RWPE2 (cell line): ENCODE results near the gene GOLGA6L9.
"Not testable (repeated sequence)": the region's sequence is repeated elsewhere in the genome, so short reads cannot be mapped to it uniquely, and the experiment has no call there.

Source experiments
- ATAC-seq: fragments of 200-7000 bp; cut with Tn5 transposase; 3 replicates; pipeline ENCODE4 v1.9.1; 2021; ENCODE audit warnings: low read depth
- DNase-seq: peaks from one replicate; pipeline ENCODE4 v3.0.0-alpha.2; 2020; ENCODE audit warnings: low spot score
- H3K27ac ChIP-seq: fragments of 450-650 bp; 2 replicates; pipeline ENCODE4 v1.5.1; 2017; ENCODE audit warnings: mild to moderate bottlenecking; ENCODE audit not compliant: poor library complexity, severe bottlenecking
- H3K27me3 ChIP-seq: fragments of 250-450 bp; sonication (Bioruptor Pico); 2 replicates; pipeline ENCODE4 v1.5.1; 2021; ENCODE audit warnings: mild to moderate bottlenecking, moderate library complexity; ENCODE audit not compliant: insufficient read depth, poor library complexity, severe bottlenecking
- H3K36me3 ChIP-seq: fragments of 250-450 bp; sonication (Bioruptor Pico); 2 replicates; pipeline ENCODE4 v1.5.1; 2020; ENCODE audit warnings: low read depth, mild to moderate bottlenecking, moderate library complexity
- H3K4me1 ChIP-seq: fragments of 250-450 bp; sonication (Bioruptor Pico); 2 replicates; pipeline ENCODE4 v1.5.1; 2021; ENCODE audit warnings: mild to moderate bottlenecking, moderate library complexity; ENCODE audit not compliant: insufficient read depth, poor library complexity, severe bottlenecking
- H3K4me3 ChIP-seq: fragments of 250-450 bp; sonication (Bioruptor Pico); 2 replicates; pipeline ENCODE4 v1.5.1; 2021; ENCODE audit warnings: mild to moderate bottlenecking, moderate library complexity; ENCODE audit not compliant: severe bottlenecking
- H3K9me3 ChIP-seq: fragments of 250-450 bp; sonication (Bioruptor Pico); 2 replicates; pipeline ENCODE4 v1.5.1; 2021; ENCODE audit warnings: mild to moderate bottlenecking, moderate library complexity; ENCODE audit not compliant: severe bottlenecking

The GOLGA6L9 gene

DNA sequence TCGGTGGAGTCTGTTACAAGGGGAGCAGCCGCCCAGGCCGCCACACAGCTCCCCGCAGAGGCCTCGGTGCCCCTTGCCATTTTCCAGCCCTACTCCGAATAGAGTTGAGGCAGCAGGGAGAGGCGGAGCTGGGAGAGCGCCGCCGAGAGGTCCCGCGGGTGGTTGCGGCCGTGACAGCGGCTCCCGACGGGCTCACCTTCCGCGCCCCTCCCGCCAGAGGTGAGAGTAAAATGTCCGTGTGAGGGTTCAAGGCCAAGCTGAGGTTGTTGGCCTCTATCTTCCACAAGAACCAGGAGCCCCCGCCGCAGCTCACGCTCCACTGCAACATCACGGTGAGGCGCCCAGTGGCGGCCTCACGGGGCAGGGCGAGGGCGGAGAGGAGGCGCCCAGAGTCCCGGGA lies 15.8 kb downstream of the GOLGA6L9 start:
- H3K4me1 ChIP-seq, H3K9me3 ChIP-seq, H3K27ac ChIP-seq, H3K36me3 ChIP-seq, H3K27me3 ChIP-seq, ATAC-seq: not testable (repeated sequence)
- H3K4me3 ChIP-seq, result peak overlapping the region; percentile 19
- peak; percentile 55 for DNase-seq

DNA sequence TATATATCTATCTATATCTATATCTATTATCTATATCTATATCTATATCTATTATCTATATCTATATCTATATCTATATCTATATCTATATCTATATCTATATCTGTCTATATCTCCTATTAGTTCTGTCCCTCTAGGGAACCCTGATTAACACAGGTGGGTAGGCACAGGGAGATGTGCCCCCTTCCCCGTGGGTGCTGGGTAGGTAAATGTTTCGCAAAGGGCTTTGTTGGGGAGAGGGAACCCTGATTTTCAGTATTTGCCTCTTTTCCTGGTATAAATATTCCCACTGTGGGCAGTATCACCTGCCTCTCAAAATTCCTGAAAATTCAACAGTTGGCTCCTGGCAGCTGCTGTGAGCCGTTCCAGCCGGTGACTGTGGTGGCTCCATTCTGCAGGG lies 27.7 kb downstream of the GOLGA6L9 start:
- not testable (repeated sequence) for H3K4me1 ChIP-seq, DNase-seq, H3K4me3 ChIP-seq, H3K9me3 ChIP-seq, H3K27me3 ChIP-seq, ATAC-seq, H3K36me3 ChIP-seq, H3K27ac ChIP-seq

DNA sequence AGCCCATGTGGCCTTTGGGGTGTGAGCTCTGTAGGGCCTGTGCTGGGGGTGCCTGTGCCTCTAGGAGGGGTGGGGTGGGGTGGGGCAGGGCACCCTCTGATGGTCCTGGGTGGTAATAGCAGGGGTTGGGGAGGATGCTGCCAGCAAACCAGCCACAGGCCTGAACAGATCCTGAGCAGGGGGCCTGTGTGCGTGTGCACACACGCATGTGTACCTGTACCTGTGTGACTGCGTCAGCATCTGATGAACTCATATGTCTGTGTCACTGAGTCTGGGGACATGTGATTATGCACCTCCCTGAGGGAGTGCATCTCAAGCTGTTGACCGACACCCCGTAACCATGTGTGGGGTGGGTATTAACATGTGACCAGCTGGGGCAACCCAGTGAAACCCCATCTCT lies 36.0 kb downstream of the GOLGA6L9 start:
- not testable (repeated sequence) for H3K4me1 ChIP-seq, H3K36me3 ChIP-seq, DNase-seq, H3K27me3 ChIP-seq, H3K4me3 ChIP-seq, H3K9me3 ChIP-seq, H3K27ac ChIP-seq, ATAC-seq

DNA sequence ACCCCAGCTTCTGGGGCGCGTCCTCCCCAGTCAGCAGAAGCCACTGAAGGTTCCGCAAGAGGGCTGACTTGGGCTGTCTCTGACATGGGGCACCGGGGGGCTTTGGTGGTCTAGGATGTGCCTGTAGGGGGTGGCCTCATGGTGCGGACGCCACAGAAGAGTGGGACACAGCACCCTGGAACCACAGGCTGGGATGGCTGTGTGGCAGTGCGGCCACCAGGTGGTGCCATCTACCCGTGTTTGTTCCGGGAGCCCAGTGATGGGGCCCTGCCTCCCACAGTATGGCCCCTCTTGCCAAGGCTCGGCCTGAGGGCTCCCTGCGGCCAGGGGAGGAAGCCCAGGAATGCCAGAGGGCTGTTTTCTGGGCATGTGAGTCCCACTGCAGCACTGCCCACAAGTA lies 38.6 kb downstream of the GOLGA6L9 start:
- DNase-seq, result peak; percentile 44

DNA sequence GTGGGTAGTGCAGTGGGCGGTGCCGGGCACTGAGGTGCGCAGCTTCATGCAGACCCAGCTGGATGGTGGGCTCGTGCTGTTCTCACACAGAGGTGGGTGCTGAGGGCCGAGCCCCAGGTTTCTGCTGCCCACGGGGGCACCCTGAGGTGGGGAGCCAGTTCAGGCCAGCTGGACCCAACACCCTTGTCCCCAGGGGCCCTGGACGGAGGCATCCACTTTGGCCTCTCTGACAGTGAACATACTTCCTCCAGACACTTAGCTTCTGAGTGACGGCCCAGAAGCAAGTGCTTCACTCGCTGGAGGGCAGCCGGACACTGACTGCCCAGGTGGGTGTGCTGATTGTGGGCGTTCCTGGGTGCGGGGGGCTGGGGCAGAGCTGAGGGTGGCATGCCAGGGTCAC lies 39.8 kb downstream of the GOLGA6L9 start:
- H3K27me3 ChIP-seq, DNase-seq, ATAC-seq, H3K4me3 ChIP-seq, H3K9me3 ChIP-seq, H3K36me3 ChIP-seq, H3K4me1 ChIP-seq, H3K27ac ChIP-seq: not testable (repeated sequence)

More for the DNA sequence above, 38.6 kb downstream of the GOLGA6L9 start:
- not testable (repeated sequence) for H3K4me3 ChIP-seq, H3K27ac ChIP-seq, H3K9me3 ChIP-seq, H3K36me3 ChIP-seq, H3K4me1 ChIP-seq, H3K27me3 ChIP-seq
- peak; percentile 95 for ATAC-seq

DNA sequence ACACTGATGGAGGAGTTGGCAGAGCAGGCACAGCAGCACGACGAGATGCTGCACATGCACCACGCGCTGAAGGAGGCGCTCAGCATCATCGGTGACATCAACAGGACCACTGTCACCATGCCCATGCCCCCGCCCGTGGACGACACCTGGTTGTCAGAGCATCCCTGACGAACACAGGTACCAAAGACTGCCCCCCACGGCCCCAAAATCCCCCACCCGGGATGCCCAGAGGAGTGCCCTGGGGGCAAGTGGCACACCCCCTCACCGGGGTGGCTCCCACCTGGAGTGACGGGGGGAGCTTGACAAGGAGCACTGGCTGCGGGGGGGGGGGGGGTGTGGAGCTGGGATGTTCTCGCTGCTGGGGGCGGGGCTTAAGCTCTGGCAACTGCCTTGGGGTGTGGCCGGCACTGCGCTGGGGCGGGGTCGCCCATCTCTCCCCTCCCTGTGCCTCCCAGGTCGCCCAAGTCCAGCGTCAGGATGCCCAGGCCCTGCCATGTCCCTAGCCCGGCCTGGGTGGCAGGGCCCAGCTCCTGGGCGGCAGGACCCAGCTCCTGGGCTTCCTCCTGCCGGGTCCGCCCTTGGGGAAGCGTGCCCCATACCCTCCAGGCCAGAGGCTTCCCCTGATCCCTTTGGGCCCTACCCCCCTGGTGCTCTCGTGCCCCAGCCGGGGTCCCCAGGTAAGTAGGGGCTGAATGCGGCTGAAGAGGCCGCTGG lies 42.8 kb downstream of the GOLGA6L9 start:
- peak; percentile 5; the same call in 1 of the 3 replicates for ATAC-seq
- H3K27ac ChIP-seq, H3K4me1 ChIP-seq, H3K27me3 ChIP-seq, H3K36me3 ChIP-seq, H3K4me3 ChIP-seq, H3K9me3 ChIP-seq: not testable (repeated sequence)
- DNase-seq, result peak; percentile 82

DNA sequence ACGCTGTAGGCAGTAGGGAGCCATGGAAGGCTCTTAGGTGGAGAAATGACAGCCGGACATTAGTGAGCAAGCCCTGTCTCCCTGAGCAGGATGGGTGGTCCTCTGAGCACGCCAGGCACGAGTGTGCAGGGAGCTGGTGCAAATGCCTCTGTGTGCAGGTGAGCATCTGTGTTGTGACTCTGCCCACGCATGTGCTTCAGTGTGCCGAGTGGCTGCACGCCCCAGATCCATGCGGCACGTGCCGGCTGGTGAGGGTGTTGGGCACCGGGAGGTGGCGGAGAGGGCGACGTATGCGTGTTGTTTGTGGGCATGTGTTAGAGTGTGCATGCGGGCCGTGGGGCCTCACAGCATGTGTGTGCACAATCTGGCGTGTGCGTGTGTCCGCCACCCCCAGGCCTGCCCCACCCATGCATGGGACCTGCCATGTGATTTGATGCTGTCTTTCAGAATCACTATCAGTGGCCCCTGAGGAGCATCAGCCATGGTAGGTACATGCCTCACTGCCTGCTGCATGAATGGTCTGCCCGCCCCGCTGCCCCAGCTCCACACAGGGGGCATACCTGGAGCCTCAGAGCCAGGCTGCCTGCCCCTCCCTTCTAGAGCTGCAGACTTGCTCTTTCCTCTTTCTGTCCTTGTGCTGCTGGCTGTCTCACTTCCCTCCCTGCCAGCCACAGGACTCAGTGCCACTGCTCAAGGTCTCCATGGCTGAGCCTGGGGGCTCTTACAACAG lies 45.1 kb downstream of the GOLGA6L9 start:
- H3K36me3 ChIP-seq, H3K4me3 ChIP-seq, H3K9me3 ChIP-seq, ATAC-seq, H3K27me3 ChIP-seq, H3K27ac ChIP-seq, H3K4me1 ChIP-seq: not testable (repeated sequence)
- DNase-seq, result peak; percentile 69

DNA sequence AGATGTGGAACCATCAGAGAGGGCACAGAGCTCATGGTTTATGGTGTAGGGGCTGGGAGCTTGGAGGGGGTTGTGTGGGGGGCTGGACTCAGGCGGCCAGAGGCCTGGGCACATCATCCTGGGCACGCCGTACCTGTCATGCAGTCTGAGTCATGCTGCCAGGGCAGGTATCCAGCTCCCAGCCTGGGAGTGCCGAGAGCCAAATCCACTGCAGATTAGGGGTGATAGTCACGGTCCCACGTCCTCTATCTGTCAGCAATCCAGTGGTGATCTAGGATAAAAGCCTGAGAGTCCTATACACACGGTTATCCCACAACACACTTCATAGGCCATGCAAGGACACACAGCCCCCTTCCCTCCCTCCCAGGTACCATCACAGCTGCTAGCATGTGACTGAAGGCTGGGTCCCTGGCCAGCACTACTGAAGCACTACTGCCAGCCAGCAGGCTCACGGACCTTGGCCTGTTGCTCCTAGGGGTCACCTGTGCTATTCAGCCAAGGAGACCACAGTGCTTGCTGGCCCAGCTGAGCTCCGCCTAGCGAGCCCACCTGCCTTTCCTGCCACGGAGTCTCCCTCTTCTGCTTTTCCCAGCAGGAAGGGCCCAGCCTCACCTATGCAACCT lies 45.8 kb downstream of the GOLGA6L9 start:
- not testable (repeated sequence) for H3K9me3 ChIP-seq, H3K4me1 ChIP-seq, H3K36me3 ChIP-seq, ATAC-seq, H3K4me3 ChIP-seq, H3K27me3 ChIP-seq, H3K27ac ChIP-seq
- peak; percentile 67 for DNase-seq

DNA sequence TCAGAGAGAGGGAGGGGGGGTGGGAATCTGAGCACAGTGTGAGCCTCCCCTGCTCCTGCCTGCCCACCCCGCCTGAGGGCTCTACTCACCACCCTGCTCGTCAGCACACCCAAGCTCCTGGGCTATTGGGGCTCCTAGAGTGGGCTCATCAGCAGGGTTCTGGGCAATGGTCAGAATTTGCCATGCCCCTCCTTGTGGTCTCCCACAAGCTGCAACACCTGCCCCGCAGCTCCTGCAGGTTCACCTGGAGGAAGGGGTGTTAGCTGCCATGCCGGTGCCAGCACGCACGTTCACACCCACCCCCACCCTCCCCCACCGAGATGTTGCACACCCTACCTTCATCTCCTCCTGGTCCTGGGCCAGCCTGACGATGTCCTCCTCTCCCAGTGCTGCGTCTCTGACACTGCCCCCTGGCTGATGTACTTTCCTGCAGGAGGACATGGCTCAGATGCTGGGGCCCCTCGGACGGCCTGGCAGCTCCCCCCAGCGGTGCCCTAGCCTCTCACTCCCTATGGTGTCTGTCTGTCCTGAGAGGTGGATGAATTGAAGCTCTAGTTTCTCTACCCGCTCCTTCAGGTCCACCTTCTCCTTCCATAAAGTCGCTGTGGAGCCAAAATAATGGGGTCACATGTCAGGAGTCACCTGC lies 47.2 kb downstream of the GOLGA6L9 start:
- not testable (repeated sequence) for H3K27me3 ChIP-seq, H3K27ac ChIP-seq, H3K9me3 ChIP-seq, ATAC-seq, H3K4me1 ChIP-seq, H3K4me3 ChIP-seq, H3K36me3 ChIP-seq
- DNase-seq, result peak; percentile 76

DNA sequence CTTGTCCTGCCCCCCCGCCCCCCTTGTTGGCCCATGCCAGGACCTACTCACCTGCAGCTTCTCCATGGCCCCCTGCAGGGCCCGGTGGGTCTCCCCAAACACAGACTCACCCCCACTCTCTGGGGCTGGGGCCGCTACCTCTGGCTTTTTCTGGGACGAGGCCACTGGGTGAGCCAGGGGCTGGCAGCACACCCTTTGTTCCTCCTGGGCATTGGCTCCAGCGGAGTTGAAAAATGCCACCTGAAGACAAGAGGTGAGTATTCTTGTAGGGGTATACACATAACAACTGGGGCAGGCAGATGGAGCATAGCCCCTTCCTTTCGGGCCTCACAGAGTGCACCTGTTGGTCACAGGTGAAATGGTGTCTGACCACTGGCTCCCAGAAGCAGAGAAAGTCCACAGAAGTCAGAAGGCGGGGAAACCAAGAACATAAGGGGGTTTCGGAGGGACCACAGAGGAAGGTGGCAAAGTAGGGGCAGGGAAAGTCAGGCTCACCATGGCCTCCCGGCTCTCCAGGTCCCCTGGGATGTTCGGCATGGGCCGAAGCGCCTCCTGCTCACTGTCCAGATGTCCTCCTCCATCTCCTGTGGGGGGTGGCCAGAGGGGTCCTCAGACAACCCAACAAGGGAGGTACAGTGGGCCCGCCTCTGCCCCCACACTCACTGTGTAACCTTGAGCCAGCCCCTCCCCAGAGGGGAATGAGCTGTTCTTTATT lies 47.9 kb downstream of the GOLGA6L9 start:
- H3K9me3 ChIP-seq, H3K27me3 ChIP-seq, H3K36me3 ChIP-seq, H3K4me1 ChIP-seq, H3K27ac ChIP-seq, ATAC-seq, H3K4me3 ChIP-seq: not testable (repeated sequence)
- peak; percentile 64 for DNase-seq
